HepG2 (cell line): Measurements from ENCODE around the gene RBCK1. TPM values are rescaled to one million over a fixed set of nuclear protein-coding genes. Genes with fewer than 3 reads are reported as not detected.
A peak's percentile ranks its signal among the peaks of the same experiment; 100 is the strongest.

Source experiments
- EP300 ChIP-seq, 3 experiments: sonication (generic) in 1 of 3; formaldehyde crosslinking in 1 of 3; IDR thresholded peaks; 2 replicates each; pipeline versions ENCODE4 v1.5.1 to v1.6.1; 2011 to 2020; ENCODE audit warnings: low read depth in 2 of 3, low read length in 2 of 3, borderline replicate concordance in 1 of 3, improper control_type of control experiment in 1 of 3, mild to moderate bottlenecking in 1 of 3, missing genetic modification reagents in 1 of 3, moderate library complexity in 1 of 3
- HMG20A ChIP-seq: IDR thresholded peaks from 2 replicates; pipeline ENCODE4 v1.6.1; 2016; ENCODE audit warnings: borderline replicate concordance
- KDM1A ChIP-seq: IDR thresholded peaks from 2 replicates; pipeline ENCODE4 v1.6.1; 2016; ENCODE audit warnings: missing compliant biosample characterization
- KDM5A ChIP-seq: fragments of 200-600 bp; sonication (generic); IDR thresholded peaks from 2 replicates; pipeline ENCODE4 v1.7.0; 2018; ENCODE audit warnings: antibody characterized with exemption, mild to moderate bottlenecking, low read length, borderline replicate concordance
- NPAS2 ChIP-seq: sonication (generic); formaldehyde crosslinking; IDR thresholded peaks from 2 replicates; pipeline ENCODE4 v1.8.0; 2022; ENCODE audit warnings: mild to moderate bottlenecking, missing genetic modification reagents, borderline replicate concordance
- PAWR ChIP-seq: sonication (generic); formaldehyde crosslinking; IDR thresholded peaks from 2 replicates; pipeline ENCODE4 v1.4.0; 2020; ENCODE audit warnings: missing genetic modification reagents, mild to moderate bottlenecking, borderline replicate concordance
- REPIN1 ChIP-seq: sonication (generic); formaldehyde crosslinking; IDR thresholded peaks from 2 replicates; pipeline ENCODE4 v1.8.0; 2022; ENCODE audit warnings: missing genetic modification reagents, low read depth, mild to moderate bottlenecking, borderline replicate concordance
- TBX3 ChIP-seq: fragments of 450-650 bp; IDR thresholded peaks from 2 replicates; pipeline ENCODE4 v1.6.1; 2017; ENCODE audit warnings: antibody characterized with exemption, mild to moderate bottlenecking, inconsistent platforms, borderline replicate concordance
- ZNF441 ChIP-seq: sonication (generic); formaldehyde crosslinking; IDR thresholded peaks from 2 replicates; pipeline ENCODE4 v1.7.0; 2021; ENCODE audit warnings: missing genetic modification reagents, borderline replicate concordance
- ZNF607 ChIP-seq: sonication (generic); formaldehyde crosslinking; IDR thresholded peaks from 2 replicates; pipeline ENCODE4 v1.5.1; 2020; ENCODE audit warnings: missing genetic modification reagents, mild to moderate bottlenecking, borderline replicate concordance
- polyA plus RNA-seq, 8 experiments: library from polyadenylated mRNA; depleted of rRNA in 3 of 8; stranded (reverse) in 7 of 8; unstranded in 1 of 8; fragments of >200 nt; fragmentation: Illumina TruSeq in 4 of 8; extraction: Trizol in 4 of 8; gene quantifications; 2 replicates each; pipeline versions ENCODE4 v1.2.1 to v1.2.3, GENCODE V29; 2011 to 2016; ENCODE audit warnings: low read depth in 4 of 8, missing spikeins in 1 of 8, mixed read lengths in 1 of 8; ENCODE audit not compliant: insufficient read depth in 1 of 8
- total RNA-seq, 5 experiments: library from RNA; depleted of rRNA; stranded (reverse); fragments of >200 nt; fragmentation: Illumina TruSeq; extraction: Trizol; gene quantifications; 2 replicates each; pipeline ENCODE4 v1.2.3, GENCODE V29; 2016; ENCODE audit warnings: low read depth in 1 of 5
- TF ChIP-seq, protein P1 (sequence below): sonication (generic); formaldehyde crosslinking; IDR thresholded peaks from 2 replicates; pipeline ENCODE4 v1.4.0; 2020; ENCODE audit warnings: mild to moderate bottlenecking, missing genetic modification reagents
- TF ChIP-seq, protein P2 (sequence below): sonication (generic); formaldehyde crosslinking; IDR thresholded peaks from 2 replicates; pipeline ENCODE4 v1.4.0; 2020; ENCODE audit warnings: missing genetic modification reagents, low read depth, mild to moderate bottlenecking, borderline replicate concordance
- TF ChIP-seq, protein P3 (sequence below), 2 experiments: IDR thresholded peaks; 2 replicates each; pipeline ENCODE4 v1.6.1; 2011 to 2012; ENCODE audit warnings: low read length in 2 of 2, borderline replicate concordance in 1 of 2, low read depth in 1 of 2, mild to moderate bottlenecking in 1 of 2, moderate library complexity in 1 of 2
- TF ChIP-seq, protein P4 (sequence below): IDR thresholded peaks from 2 replicates; pipeline ENCODE4 v1.6.1; 2016

Gene RBCK1
- total and polyA plus RNA-seq, 2 of the 13 experiments (the other 11 are each of a cell fraction or from before 2014, with no cell fraction given), result 149 to 215 TPM

DNA sequence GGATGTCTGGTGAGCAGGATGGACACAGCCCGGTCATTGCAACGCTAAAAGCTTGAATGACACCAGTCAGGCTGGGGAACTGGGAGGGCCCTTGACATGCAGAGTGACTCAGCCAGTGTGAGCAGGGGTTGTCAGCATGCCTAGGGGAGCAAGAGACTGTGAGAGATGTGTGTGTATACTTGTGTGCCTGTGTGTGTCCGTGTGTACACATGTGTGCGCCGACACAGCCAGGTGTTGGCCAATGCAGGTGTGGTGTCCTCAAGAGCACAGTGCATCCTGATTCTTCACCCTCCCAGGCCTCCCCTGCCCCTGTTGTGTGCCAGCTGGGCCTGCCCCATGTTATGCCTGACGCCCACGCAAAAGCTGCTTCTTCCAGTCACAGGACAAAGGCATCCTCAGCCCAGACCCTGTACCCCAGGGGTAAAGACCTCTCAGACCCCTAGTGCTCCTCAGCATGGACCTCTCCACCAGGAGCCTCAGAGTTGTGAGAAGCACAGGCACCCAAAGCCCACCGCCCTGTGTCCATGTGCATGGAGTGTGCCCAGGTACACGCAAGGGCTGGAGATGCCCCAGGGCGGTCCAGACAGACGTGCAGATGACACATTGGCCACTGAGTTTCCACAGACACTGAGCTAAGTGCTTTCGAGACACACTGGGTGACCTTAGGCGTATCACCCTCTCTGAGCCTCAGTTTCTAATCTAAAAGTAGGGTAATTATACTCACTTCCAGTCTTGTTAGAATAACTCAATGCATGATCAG, 44.6 kb upstream of the RBCK1 start (continued):
- TF ChIP-seq, protein P1, sequence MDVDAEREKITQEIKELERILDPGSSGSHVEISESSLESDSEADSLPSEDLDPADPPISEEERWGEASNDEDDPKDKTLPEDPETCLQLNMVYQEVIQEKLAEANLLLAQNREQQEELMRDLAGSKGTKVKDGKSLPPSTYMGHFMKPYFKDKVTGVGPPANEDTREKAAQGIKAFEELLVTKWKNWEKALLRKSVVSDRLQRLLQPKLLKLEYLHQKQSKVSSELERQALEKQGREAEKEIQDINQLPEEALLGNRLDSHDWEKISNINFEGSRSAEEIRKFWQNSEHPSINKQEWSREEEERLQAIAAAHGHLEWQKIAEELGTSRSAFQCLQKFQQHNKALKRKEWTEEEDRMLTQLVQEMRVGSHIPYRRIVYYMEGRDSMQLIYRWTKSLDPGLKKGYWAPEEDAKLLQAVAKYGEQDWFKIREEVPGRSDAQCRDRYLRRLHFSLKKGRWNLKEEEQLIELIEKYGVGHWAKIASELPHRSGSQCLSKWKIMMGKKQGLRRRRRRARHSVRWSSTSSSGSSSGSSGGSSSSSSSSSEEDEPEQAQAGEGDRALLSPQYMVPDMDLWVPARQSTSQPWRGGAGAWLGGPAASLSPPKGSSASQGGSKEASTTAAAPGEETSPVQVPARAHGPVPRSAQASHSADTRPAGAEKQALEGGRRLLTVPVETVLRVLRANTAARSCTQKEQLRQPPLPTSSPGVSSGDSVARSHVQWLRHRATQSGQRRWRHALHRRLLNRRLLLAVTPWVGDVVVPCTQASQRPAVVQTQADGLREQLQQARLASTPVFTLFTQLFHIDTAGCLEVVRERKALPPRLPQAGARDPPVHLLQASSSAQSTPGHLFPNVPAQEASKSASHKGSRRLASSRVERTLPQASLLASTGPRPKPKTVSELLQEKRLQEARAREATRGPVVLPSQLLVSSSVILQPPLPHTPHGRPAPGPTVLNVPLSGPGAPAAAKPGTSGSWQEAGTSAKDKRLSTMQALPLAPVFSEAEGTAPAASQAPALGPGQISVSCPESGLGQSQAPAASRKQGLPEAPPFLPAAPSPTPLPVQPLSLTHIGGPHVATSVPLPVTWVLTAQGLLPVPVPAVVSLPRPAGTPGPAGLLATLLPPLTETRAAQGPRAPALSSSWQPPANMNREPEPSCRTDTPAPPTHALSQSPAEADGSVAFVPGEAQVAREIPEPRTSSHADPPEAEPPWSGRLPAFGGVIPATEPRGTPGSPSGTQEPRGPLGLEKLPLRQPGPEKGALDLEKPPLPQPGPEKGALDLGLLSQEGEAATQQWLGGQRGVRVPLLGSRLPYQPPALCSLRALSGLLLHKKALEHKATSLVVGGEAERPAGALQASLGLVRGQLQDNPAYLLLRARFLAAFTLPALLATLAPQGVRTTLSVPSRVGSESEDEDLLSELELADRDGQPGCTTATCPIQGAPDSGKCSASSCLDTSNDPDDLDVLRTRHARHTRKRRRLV (CRISPR knock-in tag), result no peak
- TF ChIP-seq, protein P2, sequence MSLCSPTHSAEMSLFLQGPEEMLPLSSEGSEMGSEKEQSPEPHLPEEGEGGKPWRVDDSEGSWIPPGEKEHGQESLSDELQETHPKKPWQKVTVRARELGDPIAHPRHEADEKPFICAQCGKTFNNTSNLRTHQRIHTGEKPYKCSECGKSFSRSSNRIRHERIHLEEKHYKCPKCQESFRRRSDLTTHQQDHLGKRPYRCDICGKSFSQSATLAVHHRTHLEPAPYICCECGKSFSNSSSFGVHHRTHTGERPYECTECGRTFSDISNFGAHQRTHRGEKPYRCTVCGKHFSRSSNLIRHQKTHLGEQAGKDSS (CRISPR knock-in tag), result no peak; the same call in 1 of the 2 replicates
- TF ChIP-seq REPIN1 (CRISPR knock-in tag), result no peak
- TF ChIP-seq, protein P3, sequence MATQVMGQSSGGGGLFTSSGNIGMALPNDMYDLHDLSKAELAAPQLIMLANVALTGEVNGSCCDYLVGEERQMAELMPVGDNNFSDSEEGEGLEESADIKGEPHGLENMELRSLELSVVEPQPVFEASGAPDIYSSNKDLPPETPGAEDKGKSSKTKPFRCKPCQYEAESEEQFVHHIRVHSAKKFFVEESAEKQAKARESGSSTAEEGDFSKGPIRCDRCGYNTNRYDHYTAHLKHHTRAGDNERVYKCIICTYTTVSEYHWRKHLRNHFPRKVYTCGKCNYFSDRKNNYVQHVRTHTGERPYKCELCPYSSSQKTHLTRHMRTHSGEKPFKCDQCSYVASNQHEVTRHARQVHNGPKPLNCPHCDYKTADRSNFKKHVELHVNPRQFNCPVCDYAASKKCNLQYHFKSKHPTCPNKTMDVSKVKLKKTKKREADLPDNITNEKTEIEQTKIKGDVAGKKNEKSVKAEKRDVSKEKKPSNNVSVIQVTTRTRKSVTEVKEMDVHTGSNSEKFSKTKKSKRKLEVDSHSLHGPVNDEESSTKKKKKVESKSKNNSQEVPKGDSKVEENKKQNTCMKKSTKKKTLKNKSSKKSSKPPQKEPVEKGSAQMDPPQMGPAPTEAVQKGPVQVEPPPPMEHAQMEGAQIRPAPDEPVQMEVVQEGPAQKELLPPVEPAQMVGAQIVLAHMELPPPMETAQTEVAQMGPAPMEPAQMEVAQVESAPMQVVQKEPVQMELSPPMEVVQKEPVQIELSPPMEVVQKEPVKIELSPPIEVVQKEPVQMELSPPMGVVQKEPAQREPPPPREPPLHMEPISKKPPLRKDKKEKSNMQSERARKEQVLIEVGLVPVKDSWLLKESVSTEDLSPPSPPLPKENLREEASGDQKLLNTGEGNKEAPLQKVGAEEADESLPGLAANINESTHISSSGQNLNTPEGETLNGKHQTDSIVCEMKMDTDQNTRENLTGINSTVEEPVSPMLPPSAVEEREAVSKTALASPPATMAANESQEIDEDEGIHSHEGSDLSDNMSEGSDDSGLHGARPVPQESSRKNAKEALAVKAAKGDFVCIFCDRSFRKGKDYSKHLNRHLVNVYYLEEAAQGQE (IDR thresholded peaks at IDR 0.05; ENCODE audit: borderline replicate concordance in 1 of 2, low read depth in 1 of 2, low read length in 2 of 2), result no peak
- TF ChIP-seq TBX3, result no peak
- no peak for TF ChIP-seq KDM5A
- no peak for TF ChIP-seq KDM1A
- no peak for TF ChIP-seq HMG20A
- no peak for TF ChIP-seq NPAS2 (CRISPR knock-in tag)
- no peak for TF ChIP-seq EP300 (IDR thresholded peaks at IDR 0.05; ENCODE audit: low read depth in 2 of 2, low read length in 2 of 2)
- TF ChIP-seq EP300 (CRISPR knock-in tag; IDR thresholded peaks at IDR 0.05; ENCODE audit: borderline replicate concordance), result 0 out of 2 replicates have a peak, but pooled peaks have one; percentile 29
- no peak for TF ChIP-seq ZNF607
- TF ChIP-seq PAWR (CRISPR knock-in tag), result no peak
- TF ChIP-seq, protein P4, sequence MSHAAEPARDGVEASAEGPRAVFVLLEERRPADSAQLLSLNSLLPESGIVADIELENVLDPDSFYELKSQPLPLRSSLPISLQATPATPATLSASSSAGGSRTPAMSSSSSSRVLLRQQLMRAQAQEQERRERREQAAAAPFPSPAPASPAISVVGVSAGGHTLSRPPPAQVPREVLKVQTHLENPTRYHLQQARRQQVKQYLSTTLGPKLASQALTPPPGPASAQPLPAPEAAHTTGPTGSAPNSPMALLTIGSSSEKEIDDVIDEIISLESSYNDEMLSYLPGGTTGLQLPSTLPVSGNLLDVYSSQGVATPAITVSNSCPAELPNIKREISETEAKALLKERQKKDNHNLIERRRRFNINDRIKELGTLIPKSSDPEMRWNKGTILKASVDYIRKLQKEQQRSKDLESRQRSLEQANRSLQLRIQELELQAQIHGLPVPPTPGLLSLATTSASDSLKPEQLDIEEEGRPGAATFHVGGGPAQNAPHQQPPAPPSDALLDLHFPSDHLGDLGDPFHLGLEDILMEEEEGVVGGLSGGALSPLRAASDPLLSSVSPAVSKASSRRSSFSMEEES, result 0 out of 2 replicates have a peak, but pooled peaks have one; percentile 36
- no peak for TF ChIP-seq ZNF441 (CRISPR knock-in tag)
